Anterior cingulate cortex (tissue), 58 donors: ENCODE measurements around the gene TRIM52.
"Not testable (repeated sequence)": the region's sequence is repeated elsewhere in the genome, so short reads cannot be mapped to it uniquely, and the experiment has no call there.

Experiments used
- DNase-seq, 58 donors: peaks; one replicate each; lab custom pipeline; 2025; lab: John Stamatoyannopoulos, UW

The TRIM52 gene

DNA sequence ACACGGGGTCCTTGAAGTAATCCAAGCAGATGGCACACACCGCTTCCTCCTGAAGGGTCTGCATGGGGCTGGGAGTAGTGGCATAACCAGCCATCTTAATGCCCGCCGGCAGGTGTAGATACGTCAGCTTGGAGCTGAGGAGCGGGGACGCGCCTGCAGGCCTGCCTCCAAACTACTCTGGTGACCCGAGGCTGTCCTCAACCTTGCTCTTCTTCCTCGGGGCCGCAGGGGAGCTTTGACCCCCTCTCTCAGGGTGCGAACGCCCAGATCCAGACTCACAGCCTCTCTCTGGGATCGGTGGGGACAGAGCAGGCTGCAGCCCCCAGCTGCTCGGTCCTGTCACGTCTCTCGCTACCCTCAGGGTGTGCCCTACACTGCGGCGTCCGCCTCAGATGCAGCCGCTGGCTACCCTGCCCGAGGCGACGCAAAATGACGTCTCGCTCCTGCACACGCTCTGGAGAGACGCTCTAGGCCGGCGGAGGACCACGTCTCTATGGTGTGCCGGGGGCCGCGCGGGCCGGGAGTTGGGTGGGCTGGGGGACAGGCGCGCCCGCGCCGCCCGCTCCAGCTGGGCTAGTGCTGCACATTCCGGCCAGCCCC lies at the start of gene TRIM52:
Gene TRIM52 (minus strand): TSS at position 424 of the 600 bp plus-strand sequence. CDS start 330 bp downstream, at position 94.
- DNase-seq = no peak

DNA sequence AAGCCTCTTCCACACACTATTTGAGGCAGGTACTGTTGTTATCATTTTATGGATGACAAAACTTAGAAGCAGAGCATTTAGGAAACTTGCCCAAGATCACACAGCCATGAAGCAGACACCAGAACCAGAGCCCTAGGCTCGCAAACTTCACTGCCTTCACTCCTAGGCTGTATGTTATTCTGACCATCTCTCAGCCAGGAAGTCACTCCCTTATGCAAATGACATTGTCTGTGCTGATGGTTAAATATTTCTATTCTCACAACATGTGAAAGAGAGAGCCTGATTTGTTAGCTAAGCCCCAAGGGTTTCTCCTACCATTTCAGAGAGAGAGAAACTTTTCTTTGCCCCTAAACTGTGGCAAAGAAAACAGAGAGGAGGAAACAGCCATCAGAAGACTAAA lies 26.4 kb upstream of the TRIM52 start:
- not testable (repeated sequence) for DNase-seq

GRCh38 chr5:181285962-181286705 lies 25.2 kb upstream of the TRIM52 start:
- DNase-seq = not testable (repeated sequence)

DNA sequence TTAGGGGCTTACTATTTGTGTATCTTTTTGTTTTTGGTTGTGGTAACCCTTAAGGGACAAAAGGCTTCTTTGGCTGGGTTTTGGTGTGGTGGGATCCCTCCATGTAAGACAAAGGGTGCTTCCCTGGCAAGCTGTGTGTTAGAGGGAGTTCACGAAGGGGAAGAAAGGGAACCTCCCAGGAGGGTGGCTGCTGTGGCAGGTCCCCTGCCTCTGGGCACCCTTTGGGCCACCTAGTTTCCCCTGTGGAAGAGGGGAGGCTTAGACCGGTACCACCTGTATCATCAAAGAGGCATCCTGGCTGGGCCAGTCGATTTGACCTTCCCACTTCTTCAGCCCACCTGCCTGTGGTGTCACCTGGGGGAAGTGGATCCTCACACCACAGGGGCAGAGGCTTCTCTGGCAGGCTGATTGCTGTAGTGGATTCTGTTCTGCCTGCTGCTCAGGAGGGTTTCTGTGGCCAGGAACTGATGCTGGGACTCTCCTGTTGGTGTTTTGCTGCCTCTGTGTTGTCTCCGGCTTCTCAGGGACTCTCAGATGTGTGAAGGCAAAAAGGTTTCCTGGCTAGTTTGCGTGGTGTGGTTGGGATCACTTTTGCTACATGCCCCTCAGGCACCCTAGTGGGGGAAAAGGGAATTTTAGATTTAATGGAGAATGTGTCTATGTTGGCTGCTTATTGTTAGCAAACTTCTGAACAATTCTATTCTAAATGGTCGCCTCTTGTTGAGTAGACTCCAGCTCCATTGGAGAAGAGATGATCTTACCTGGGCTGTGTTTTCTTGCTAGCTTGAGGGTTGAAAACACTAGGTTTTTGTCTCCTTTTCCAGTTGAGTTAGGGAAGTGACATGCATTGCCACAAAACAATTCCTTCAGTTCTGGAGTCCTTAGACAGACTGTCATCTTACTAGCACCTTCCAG lies 23.2 kb upstream of the TRIM52 start:
- DNase-seq = not testable (repeated sequence)

- DNase-seq = no peak
These were observed 22.4 kb upstream of the TRIM52 start for GRCh38 chr5:181283347-181283746.

- no peak for DNase-seq
These were observed 21.9 kb upstream of the TRIM52 start for GRCh38 chr5:181282874-181283273.

GRCh38 chr5:181282415-181282814 lies 21.5 kb upstream of the TRIM52 start:
- not testable (repeated sequence) for DNase-seq

DNA sequence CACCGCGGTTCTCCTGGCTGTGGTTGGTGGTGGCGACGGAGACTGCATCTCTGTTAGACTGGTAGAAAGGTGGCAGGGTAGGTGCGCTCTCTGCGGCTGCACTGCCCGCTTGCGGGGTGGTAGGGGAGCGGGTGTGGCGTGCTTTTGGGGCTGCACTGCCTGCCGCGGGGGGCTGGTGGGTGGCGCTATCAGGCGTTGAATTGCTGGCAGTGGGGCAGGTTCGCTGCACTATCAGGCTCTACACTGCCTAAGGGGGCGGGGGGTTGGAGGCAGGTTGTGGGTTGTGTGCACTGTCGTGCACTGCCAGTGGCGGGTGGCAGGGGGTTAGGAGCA lies 21.0 kb upstream of the TRIM52 start:
- DNase-seq = no peak

DNA sequence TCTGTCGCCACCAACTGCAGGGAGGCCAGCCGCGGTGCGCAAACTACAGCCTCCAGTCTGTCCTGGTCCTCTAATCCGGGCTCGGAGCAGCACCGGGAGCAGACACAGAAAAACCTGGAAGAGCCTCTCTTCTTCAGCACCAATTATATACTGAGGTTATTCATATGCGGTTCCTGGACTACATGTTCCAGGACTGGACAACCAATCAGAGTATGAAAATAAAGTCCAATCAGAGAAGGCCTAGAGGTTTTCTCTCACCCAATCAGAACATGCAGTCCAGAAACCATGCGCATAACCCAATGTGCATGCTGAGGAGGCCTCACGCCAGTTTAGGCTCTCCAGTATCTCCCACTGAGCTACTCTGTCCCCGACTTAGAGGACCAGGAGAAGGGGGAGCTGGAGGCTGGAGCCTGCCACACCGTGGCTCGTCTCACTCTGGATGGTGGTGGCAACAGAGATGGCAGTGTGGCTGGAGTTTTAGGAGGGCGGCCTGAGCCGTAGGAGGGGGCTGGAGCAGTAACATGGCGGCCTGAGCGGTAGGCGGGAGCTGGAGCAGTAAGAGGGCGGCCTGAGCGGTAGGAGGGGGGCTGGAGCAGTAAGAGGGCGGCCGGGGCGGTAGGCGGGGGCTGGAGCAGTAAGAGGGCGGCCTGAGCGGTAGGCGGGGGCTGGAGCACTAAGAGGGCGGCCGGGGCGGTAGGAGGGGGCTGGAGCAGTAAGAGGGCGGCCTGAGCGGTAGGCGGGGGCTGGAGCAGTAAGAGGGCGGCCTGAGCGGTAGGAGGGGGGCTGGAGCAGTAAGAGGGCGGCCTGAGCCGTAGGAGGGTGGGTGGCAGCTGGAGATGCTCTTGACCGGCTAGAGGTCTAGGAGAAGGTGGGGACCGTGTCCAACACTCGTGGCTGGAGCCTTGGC lies 20.4 kb upstream of the TRIM52 start:
- DNase-seq = no peak

- DNase-seq = no peak
These were observed 19.4 kb upstream of the TRIM52 start for GRCh38 chr5:181280251-181280762.

GRCh38 chr5:181273433-181273744 lies 12.4 kb upstream of the TRIM52 start:
- not testable (repeated sequence) for DNase-seq

DNA sequence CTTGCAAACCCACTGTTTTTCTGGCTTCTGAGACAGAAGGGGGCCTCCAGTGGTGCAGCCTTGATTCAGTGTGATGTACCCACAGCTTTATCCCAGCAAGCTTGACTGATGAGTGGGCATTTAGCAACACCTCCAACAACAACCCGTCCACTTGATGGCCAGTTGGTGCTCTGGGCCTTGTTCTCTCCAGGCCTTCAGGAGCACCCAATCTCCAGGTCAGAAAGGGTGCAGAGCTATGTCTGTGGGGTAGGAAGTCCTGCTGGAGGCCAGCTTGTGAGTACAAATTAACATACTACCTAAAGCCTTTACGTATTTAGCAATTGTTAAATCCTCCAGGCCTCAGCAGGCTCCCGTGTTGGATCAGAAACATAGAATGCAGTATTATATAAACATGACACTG lies 10.1 kb upstream of the TRIM52 start:
- DNase-seq = no peak

DNA sequence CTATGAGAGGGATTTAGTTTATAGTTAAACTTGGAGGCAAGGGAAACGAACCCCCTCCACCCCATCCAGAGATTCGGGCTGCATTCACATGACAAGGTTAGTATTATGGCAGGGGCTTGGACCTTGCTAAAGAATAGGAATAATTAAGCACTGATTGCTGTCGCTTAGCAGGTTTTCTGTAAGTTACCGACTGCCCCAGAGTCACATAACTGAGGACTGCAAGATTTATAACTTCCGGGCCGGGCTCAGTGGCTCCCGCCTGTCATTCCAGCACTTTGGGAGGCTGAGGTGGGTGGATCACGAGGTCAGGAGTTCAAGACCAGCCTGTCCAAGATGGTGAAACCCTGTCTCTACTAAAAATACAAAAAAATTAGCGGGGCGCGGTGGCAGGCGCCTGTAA lies 7.0 kb upstream of the TRIM52 start:
- not testable (repeated sequence) for DNase-seq

DNA sequence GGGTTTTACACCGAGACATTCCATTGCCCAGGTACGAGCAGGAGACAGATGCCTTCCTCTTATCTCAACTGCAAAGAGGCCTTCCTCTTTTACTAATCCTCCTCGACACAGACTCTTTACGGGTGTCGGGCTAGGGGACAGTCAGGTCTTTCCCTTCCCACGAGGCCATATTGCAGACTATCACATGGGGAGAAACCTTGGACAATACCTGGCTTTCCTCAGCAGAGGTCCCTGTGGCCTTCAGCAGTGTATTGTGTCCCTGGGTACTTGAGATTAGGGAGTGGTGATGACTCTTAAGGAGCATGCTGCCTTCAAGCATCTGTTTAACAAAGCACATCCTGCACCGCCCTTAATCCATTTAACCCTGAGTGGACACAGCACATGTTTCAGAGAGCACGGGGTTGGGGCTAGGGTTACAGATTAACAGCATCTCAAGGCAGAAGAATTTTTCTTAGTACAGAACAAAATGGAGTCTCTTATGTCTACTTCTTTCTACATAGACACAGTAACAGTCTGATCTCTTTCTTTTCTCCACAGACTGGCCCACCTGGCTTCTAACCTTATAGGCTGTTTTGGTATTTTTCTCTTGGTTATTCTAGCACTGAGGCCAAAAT lies 6.5 kb upstream of the TRIM52 start:
- DNase-seq = not testable (repeated sequence)

DNA sequence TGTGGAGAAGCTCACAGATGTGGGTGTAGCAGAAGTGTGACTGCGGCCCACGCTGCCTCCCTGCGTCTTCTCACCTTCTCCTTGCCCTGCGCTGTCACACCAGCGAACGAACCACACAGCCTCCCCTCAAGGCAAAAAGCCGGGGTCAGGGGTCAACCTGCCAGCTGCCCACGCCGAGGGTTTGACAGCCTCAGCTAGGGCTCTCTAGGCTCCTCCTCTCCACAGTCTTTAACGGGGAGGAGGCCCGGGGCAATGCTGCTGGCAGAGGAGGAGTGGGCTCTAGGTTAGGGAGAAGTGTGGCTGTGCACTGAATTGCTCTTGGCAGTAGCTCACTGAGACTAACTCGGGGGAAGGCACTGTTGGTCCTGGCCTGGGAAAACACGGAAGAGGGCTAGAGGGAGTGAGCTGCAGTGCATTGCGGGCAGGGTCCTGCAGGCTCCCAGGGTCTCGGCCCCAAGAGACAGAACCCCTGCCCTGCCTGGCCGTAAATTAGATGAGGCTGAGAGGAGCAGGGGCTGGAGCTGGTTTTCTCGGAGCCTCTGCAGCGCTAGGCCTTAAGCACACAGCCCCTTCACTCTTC lies 4.2 kb upstream of the TRIM52 start:
- no peak for DNase-seq

GRCh38 chr5:181263633-181264032 lies 2.7 kb upstream of the TRIM52 start:
- no peak for DNase-seq

DNA sequence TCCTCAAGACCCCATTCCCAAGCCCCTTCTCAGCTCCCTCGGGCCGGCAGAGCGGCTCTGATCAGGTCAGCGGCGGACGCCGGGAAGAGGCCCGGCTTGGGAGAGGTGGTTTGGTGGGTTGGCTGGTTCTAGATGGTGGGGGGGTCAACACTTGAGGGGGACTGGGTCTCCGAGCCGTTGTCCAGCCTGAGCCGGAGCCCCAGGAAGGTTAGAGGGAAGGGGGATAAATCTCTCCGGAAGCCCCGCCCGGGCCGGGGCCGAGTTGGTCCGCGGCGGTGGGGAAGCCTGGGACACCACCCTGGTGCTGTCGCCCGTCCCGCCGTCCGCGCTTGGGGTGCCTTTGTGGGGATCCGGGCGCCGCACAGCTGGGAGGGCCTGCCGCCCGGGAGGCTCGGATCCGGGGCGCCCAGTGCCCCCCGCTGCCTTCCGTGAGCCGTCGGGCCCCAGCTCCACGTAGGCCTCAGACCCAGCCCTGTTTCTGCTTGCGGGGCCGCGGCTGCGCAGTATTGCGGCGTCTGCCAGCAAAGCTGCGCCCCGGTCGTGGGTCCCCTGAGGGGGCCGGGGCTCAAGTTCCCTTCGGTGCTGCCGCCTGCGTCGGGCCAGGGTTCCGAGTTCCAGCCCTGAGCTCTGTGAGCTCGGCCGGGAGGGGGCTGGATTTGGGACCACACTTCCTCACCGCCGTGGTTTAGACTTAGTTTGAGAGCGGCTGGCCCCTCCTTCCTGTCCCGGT lies 542 bp upstream of the TRIM52 start:
- no peak for DNase-seq

GRCh38 chr5:181259974-181260719 lies 796 bp downstream of the TRIM52 start:
- no peak for DNase-seq
